GM04504 (cell line): ENCODE results near the gene MELTF.

Experiments
- DNase-seq: peaks from one replicate; pipeline ENCODE4 v3.0.0-alpha.2; 2012; ENCODE audit warnings: low read depth

Gene MELTF

DNA sequence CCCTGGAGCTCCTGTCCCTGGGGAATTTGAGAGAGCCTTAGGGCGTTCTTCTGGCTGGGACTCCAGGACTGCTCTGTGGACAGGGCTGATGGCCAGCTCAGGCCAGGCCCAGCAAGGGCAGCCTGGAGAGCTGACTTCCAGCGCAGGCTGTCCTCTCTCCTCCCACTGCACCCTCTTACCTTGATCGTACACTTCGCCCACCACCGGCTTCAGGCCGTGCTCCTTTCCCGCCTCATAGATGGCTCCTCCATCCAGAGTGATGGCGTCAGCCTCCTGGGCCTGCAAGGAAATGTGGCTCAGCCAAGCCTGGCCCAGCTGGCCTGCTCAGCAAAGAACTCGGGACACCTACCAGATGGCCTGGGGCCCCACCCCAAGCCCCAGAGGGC is 3.1 kb downstream of the MELTF start:
- no peak for DNase-seq

GRCh38 chr3:197025736-197026480 is 3.7 kb downstream of the MELTF start:
- DNase-seq = no peak

DNA sequence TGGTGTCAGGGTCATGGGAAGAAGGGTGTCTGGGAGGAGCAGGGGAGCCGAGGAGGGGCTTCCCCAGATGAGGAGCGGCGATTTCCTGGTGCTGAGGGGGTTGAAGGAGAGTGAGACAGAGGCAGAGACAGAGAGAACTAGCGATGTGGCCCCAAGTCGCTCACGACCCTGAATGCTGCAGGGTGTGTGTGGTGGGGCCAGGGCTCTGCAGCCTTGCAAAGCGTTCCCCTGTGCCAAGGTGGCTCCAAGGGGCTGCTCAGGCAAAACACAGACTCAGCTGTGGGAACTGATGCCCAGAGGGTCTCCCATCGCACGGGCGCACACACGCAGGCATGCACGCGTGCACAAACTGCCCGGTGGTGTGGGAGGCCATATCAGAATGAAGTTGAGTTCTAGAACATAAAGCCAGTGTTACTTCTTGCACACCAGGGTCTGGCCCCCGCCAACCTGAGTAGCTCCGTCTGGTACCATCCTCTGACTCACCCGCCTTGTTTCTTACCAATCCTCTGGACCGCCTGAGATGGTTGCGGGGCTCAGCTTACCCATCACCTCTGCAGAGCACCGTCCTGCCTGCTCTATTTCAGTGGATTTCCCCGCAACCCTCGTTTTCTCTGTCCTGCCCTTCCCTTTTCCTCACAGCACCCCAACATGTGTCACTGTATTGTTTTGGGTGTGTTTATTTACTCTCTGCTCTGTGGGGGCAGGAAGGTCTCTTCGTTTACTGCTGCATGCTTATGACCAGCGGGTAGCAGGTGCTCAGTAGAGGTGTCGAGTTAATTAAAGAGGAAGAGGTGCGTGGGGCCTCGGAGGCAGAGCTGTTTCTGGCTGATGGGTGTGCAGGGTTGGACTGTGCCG is 4.5 kb downstream of the MELTF start:
- DNase-seq = no peak

DNA sequence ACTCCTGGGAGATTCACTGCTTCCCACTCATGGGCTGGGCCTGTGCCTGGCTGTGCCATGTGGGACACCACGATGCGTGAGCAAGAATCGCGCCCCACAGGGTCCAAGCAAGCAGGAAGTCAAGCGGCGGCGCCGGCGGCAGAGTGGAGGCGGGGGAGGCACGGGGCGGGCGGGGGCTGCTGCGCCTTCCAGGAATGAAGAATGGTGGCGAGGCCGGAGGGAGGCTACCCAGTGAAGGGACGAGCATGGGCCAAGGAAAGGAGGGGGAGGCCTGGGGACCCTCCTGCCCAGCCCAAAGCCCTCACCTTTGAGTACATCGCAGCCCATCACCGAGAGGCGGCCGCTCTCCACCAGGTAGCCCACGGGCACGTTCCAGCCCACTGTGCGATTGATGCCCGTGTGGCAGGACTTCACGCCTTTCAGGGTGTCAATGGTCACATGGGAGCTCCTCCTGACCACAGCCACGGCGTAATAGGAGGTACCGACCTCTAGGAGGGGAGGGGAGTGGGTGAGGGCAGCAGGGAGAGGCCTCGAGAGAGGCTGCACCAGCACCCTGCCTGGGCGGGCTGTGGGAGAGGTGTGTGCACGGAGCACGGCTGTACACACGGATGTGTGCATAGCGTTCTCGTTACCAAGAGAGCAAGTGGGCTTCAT is 5.5 kb downstream of the MELTF start:
- no peak for DNase-seq

GRCh38 chr3:197023241-197023997 is 6.2 kb downstream of the MELTF start:
- DNase-seq = no peak

DNA sequence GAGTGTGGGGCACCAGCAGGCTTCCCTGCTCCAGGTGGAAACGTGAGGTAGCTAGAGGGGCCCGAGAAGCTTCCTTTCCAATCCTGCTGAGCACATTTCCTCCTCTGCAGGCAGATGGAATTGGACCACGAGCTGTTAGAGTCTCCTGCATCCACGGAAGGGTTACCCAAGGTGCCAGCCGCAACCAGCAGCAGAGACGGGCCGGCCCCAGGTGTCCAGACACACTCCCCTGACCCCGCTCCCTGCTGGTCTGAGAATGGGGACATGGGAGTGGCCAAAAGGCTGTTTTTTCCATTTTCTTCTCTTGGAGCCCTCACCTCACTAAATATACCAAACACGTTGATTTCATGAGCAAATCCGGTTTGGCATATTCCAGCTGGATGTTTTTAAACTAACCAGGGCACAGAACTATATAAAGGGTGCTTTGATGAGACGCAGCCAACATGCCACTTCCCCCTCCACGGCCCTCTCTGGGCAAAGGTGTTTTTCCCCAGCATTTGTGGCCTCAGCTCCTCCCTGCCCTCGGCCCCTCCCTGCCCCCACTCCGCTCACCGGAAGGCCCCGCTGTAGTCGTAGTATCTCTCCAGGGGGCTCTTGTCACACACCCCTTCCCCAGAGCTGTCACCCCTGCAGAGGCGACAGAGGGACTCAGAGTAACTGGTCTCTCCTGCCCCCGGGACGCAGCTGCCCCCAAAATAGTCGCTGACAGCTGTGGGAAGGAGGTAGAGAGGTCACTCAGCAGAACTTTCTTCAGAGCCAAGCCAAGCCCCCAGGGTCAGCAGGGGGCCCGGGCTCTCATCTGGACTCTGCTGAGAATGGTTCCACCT is 7.0 kb downstream of the MELTF start:
- no peak for DNase-seq

DNA sequence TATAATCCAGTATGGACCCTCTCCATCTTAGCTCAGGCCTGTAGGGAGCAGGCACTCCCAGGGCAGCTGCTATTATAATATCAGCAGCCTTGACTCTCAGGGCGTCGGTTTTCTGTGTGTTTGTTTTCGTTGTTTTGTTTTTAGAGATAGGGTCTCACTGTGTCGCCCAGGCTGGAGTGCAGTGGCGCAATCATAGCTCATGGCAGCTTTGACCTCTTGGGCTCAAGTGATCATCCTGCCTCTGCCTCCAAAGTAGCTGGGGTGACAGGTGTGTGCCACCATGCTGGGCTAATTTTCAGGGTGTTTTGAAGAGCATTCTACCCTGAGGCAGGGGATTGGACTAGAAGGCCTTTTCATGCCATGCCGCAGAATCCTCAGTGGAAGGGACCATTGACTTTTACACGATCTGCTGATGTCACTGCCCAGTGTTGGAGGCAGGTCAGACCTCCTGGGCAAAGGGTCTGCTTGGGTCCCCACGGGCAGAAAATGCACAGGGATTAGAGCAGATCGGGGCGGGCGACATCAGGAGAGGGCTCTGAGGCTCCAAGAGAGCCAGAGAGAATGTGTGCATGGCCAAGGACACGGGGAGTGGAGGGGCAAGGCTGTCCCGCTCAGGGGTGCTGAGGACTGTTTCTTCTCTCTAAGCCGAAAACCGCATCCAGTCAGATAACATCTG is 7.8 kb downstream of the MELTF start:
- DNase-seq = no peak

DNA sequence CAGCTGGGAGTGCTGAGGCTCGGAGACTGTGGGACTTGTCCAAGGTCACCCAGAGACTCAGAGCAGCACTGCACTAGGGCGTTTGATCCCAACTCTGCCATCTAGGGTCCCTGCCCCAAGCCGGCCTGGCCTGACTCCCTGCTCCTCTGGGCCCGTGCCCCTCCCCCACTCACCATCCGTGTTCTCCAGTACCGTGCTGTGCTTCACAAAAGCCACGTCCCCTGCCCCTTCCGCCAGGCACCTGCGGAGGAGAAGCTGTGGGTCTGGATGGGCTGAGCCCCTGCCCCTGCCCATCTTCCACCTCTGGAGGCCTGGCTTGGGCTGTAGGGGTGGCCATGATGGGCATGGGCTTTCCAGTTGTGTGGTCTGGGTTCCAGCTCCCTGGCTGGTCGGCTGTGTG is 8.4 kb downstream of the MELTF start:
- no peak for DNase-seq

DNA sequence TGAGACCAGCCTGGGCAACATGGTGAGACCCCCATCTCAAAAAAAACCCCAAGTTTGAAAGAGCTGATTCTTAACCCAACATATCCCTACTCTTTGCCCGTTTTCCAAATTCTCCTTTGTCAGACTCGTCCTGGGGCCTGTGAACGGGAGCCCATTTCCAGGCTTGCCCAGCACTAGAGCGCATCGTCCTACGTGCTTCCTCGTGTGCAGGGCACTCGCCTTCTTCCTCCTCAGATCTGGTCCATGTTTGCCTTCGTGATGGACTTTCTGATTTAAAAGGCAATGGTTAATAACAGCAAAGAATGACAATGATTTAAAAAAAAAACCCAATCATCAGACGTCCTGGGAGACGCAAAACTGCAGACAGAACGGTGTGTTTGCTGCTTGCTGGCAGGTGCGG is 10.1 kb downstream of the MELTF start:
- DNase-seq = no peak

- no peak for DNase-seq
Observed at GRCh38 chr3:197019021-197019420, 10.6 kb downstream of the MELTF start.

GRCh38 chr3:197017003-197017402 is 12.6 kb downstream of the MELTF start:
- no peak for DNase-seq

GRCh38 chr3:197015790-197016736 is 13.6 kb downstream of the MELTF start:
- no peak for DNase-seq

DNA sequence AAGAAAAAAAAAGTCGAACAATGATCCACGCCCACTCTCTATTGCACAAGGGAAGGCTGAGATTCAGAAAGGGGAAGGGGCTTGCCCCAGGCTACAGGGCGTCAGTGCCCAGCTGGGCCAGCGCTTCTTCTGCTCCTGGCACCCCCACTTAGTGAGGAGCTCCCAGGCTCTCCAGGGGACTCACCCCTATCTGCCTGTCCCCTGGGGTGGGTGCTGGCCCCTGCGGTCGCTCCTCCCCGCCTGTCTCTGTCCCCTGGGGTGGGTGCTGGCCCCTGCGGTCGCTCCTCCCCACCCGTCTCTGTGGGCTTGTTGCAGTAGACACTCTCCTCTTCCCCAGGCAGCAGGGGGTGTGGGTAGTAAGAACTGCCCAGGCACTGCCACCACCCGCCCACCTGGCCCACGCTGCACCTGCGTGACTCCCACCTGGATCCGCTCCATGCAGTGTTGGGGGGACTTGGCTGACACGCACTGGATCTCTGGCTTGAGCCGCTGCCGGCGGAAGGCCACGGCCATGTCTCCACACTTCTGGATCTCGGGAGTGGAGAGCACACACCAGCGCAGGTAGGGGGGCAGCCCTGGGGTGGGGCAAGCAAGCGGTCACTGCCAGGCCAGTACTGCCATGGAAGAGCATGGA is 14.6 kb downstream of the MELTF start:
- DNase-seq = no peak

- no peak for DNase-seq
Observed at GRCh38 chr3:197014024-197014423, 15.6 kb downstream of the MELTF start.

GRCh38 chr3:197012540-197012883 is 17.1 kb downstream of the MELTF start:
- DNase-seq = no peak

DNA sequence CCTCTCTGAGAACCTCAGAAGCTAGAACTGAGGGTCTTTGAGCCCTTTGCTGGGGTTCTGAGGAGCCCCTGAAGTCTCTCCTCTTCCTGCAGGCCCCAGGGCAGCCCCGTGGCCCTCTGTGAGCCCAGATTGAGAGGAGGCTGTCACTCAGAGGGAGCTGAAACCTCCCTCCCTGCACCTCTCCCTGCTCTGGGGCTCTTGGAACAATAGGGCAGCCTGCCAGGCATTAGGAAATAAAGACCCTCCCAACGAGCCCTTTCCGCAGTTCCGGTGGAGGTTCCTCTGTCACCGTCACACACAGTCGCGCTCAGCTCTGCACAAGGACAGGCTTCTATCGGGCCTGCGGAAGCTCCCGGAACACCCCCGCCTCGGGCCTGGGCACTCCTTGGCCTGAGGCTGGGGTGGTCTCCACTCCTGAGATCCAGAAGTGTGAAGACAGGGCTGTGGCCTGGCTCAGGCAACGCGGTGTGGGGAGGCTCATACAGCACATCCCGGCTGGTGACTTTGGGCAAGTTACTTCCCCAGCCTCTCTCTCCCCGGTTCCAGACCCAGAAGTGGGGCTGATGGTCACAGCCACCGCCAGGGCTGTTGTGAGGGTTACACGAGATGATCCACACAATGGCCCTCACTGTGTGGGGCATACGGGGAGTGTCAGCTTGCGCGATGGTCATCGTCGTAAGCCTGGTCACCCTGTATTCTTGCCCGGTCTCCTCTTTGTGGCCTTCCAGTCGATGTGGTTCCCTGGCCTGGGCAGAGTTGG is 17.7 kb downstream of the MELTF start:
- DNase-seq = no peak

GRCh38 chr3:197010556-197011351 is 18.9 kb downstream of the MELTF start:
- no peak for DNase-seq
